Prostate gland (tissue), 2 donors: ENCODE data around the gene CHST15. TPM values are rescaled to one million over a fixed set of nuclear protein-coding genes. Genes with fewer than 3 reads are reported as not detected.
A peak's percentile ranks its signal among the peaks of the same experiment; 100 is the strongest.

ENCODE experiments used
- DNase-seq: peaks from one replicate; pipeline ENCODE4 v3.0.0-alpha.2; 2019; ENCODE audit warnings: low spot score
- H3K27ac ChIP-seq, 2 donors: fragments of 200-600 bp; sonication (generic); 2 replicates each; pipeline ENCODE4 v1.5.1; 2017 to 2019
- H3K27me3 ChIP-seq: fragments of 200-600 bp; sonication (generic); replicated peaks from 2 replicates; pipeline ENCODE4 v1.5.1; 2019; ENCODE audit not compliant: insufficient read depth
- H3K36me3 ChIP-seq, 2 donors: fragments of 200-600 bp; sonication (generic); 1 replicate in 1 of 2; 2 replicates in 1 of 2; pipeline versions ENCODE4 v1.5.1 to v1.8.1; 2017 to 2019
- H3K4me1 ChIP-seq: fragments of 200-600 bp; sonication (generic); replicated peaks from 2 replicates; pipeline ENCODE4 v1.5.1; 2019
- H3K4me3 ChIP-seq, 2 donors: fragments of 200-600 bp; sonication (generic); 2 replicates each; pipeline ENCODE4 v1.5.1; 2017 to 2019
- H3K9me3 ChIP-seq: fragments of 200-600 bp; sonication (generic); 2 replicates; pipeline ENCODE4 v1.5.1; 2017
- CTCF ChIP-seq, 4 experiments: fragments of 200-600 bp in 2 of 4; fragments of 450-650 bp in 2 of 4; sonication (generic) in 2 of 4; IDR thresholded peaks; 1 replicate in 3 of 4; 2 replicates in 1 of 4; pipeline ENCODE4 v1.5.1; 2016 to 2019; ENCODE audit warnings: antibody characterized with exemption in 4 of 4, mild to moderate bottlenecking in 2 of 4, moderate library complexity in 2 of 4
- POLR2A ChIP-seq: fragments of 450-650 bp; IDR thresholded peaks from one replicate; pipeline ENCODE4 v1.6.1; 2016; ENCODE audit warnings: antibody characterized with exemption, mild to moderate bottlenecking
- POLR2AphosphoS5 ChIP-seq: sonication (generic); formaldehyde crosslinking; IDR thresholded peaks from one replicate; pipeline ENCODE4 v1.6.1; 2017; ENCODE audit warnings: antibody characterized with exemption
- WGBS: methylation state at CpG from one replicate; pipeline ENCODE4 v1.1.5; 2018; 5-methylcytosine and 5-hydroxymethylcytosine counted together
- intact Hi-C: fragments of 100-400 bp; cut with DNase I; formaldehyde crosslinking; loops from one replicate; pipeline ENCODE4 v1.14.2; 2022
- total RNA-seq, 2 donors: library from RNA; depleted of rRNA; stranded (reverse); fragments of >200 nt; gene quantifications; one replicate each; pipeline ENCODE4 v1.1.0, GENCODE V29; 2016

Gene CHST15
- 10 to 100 TPM; 13.9 to 26.0 TPM for total RNA-seq

GRCh38 chr10:124092860-124093773 is at the start of gene CHST15:
TSS of gene CHST15 (minus strand) at chr10:124093598. CDS start at chr10:124046212, 47,386 bp downstream.
- Histone ChIP-seq H3K36me3 (no peaks in the 10 kb centered on the region), H3K27ac (peak within 1 kb of the TSS; percentile 83 to 89), H3K9me3 (no peaks in the 10 kb centered on the region), H3K27me3 (peaks cover 3% of the 10 kb centered on the region), H3K4me1 (peaks cover 7% of the 10 kb centered on the region), H3K4me3 (peak within 1 kb of the TSS; percentile 54 to 57)
- peak; percentile 50 for DNase-seq
- intact Hi-C loops = loop anchor here (5.0 to 10.0 kb wide), 2 partner anchors 101 to 292 kb away; no protein-coding TSS in a partner anchor
- peak in 2 of 4 experiments; percentile 30 to 36 for TF ChIP-seq CTCF (IDR thresholded peaks at IDR 0.05)
- peak; percentile 82 for TF ChIP-seq POLR2A
- peak; percentile 28 for TF ChIP-seq POLR2AphosphoS5
- under 1% methylated on average over 48 of the region's 106 CpGs for WGBS

GRCh38 chr10:124142960-124143359 is 49.6 kb upstream of the CHST15 start:
- H3K27me3 ChIP-seq = no peaks in the 10 kb centered on the region
- WGBS = 90% methylated on average over 6 of the region's 6 CpGs
- intact Hi-C loops = no loop called here
- no peaks in the 10 kb centered on the region for H3K9me3 ChIP-seq
- TF ChIP-seq CTCF (IDR thresholded peaks at IDR 0.05) (no peak), POLR2AphosphoS5 (no peak), POLR2A (no peak)
- no peak overlapping the region for H3K27ac ChIP-seq
- no peak overlapping the region for H3K4me3 ChIP-seq
- H3K4me1 ChIP-seq = no peaks in the 10 kb centered on the region
- no peak for DNase-seq
- H3K36me3 ChIP-seq = no peaks in the 10 kb centered on the region

GRCh38 chr10:124142006-124142739 is 48.8 kb upstream of the CHST15 start:
- H3K9me3 ChIP-seq = no peaks in the 10 kb centered on the region
- H3K27ac ChIP-seq = no peak overlapping the region
- WGBS = 76% methylated on average over 7 of the region's 7 CpGs
- H3K4me1 ChIP-seq = no peaks in the 10 kb centered on the region
- H3K36me3 ChIP-seq = no peaks in the 10 kb centered on the region
- intact Hi-C loops = no loop called here
- no peak overlapping the region for H3K4me3 ChIP-seq
- no peak for DNase-seq
- TF ChIP-seq POLR2AphosphoS5 (no peak), POLR2A (no peak), CTCF (IDR thresholded peaks at IDR 0.05) (no peak)
- no peaks in the 10 kb centered on the region for H3K27me3 ChIP-seq

- Histone ChIP-seq H3K36me3 (no peaks in the 10 kb centered on the region), H3K27ac (no peak overlapping the region), H3K4me1 (no peaks in the 10 kb centered on the region), H3K9me3 (no peaks in the 10 kb centered on the region), H3K27me3 (no peaks in the 10 kb centered on the region), H3K4me3 (no peak overlapping the region)
- intact Hi-C loops = no loop called here
- DNase-seq = no peak
- no peak for TF ChIP-seq POLR2AphosphoS5
- 94% methylated on average over 6 of the region's 6 CpGs for WGBS
Measured at GRCh38 chr10:124138883-124139348, 45.5 kb upstream of the CHST15 start.

- no peaks in the 10 kb centered on the region for H3K27me3 ChIP-seq
- WGBS = 83% methylated on average over 3 of the region's 3 CpGs
- DNase-seq = no peak
- no peaks in the 10 kb centered on the region for H3K9me3 ChIP-seq
- H3K4me3 ChIP-seq = no peak overlapping the region
- intact Hi-C loops = no loop called here
- H3K4me1 ChIP-seq = no peaks in the 10 kb centered on the region
- H3K27ac ChIP-seq = no peak overlapping the region
- no peaks in the 10 kb centered on the region for H3K36me3 ChIP-seq
- TF ChIP-seq POLR2AphosphoS5 = no peak
- TF ChIP-seq POLR2A = no peak
- TF ChIP-seq CTCF (IDR thresholded peaks at IDR 0.05) = no peak
Measured at GRCh38 chr10:124138195-124138882, 44.9 kb upstream of the CHST15 start.
